Dedifferentiated amniotic fluid mesenchymal stem cell (primary cell): ENCODE data around the gene CYB5R4.

Experiments
- DNase-seq: peaks from one replicate; pipeline ENCODE4 v3.0.0-alpha.2; 2016; ENCODE audit errors: extremely low spot score

Gene CYB5R4

DNA sequence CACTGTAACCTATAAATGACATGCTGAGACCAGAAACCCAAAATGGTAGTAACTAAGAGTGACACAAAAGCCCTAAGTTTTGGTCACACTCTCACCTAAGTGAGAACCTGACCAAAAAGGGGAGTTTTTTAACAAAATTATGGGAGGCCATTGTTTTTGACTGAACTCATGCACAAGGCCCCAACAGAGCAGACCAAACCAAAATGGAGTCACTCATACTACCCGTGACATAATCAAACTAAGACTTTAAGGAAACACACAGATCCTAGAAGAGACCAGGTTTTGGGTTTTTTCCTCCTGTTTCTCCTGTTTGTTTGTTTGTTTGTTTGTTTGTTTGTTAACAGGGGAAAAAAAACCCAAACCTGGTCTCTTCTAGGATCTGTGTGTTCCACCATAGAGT, 124.9 kb downstream of the CYB5R4 start:
- no peak for DNase-seq

GRCh38 chr6:83985308-83985713, 125.8 kb downstream of the CYB5R4 start:
- no peak for DNase-seq

DNA sequence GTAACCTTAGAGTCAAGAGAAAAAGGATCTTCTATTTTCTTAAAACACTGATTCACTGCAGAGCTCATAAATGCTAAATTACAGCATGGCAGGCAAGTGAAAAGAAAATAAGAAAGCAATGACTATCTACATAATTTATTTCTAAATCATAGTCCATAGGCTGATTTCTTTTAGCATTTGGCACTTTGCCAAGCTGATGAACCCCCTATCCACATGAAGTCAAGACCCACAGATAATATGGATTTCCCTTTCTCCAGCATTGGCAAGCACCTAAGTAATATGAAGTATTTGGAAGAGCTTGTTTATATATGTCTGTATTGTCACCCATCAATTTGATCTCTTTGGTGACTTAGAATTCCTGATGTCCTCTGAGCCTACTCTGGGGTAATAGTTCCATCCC, 126.2 kb downstream of the CYB5R4 start:
- no peak for DNase-seq

- no peak for DNase-seq
These were observed 138.6 kb downstream of the CYB5R4 start for GRCh38 chr6:83998021-83998584.

- no peak for DNase-seq
These were observed 141.6 kb downstream of the CYB5R4 start for GRCh38 chr6:84001119-84001518.

GRCh38 chr6:84002226-84002625, 142.7 kb downstream of the CYB5R4 start:
- no peak for DNase-seq

DNA sequence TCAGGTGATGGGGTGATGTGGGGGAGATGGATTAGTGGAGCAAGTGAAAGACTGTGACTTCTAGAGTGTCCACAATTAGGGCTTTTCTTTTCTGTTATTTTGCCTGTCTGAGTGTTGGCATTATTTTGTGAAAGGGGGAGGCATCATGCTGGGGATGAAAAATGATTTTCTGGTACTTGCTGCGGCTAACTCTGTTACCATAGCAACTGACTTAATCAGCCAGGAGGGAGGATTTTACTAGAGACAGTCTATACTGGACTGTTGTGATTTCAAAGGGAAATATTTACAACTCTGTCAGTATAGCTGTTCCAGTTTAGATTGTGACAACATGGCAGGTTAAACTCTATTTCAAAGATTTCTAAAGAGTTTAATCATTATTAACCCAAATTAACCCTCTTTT, 143.6 kb downstream of the CYB5R4 start:
- DNase-seq: no peak

DNA sequence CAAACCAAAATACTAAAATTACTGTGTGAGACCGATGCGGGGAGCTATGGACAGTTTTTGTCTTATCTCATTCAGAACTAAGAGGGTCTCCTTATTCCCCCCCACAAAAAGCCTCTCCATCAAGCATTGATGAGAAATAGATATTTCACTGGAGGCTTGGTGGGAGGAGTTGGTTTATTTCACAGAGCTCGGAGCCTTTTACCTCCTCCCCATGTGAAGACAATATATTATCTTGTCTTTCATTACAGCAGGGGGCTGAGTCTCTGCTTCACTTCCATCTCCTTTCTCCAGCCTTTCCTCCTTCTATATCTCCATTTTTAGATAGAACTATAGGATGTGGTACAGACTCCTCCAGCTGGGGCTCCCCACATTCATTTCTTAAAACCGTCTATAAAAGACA, 144.2 kb downstream of the CYB5R4 start:
- no peak for DNase-seq

DNA sequence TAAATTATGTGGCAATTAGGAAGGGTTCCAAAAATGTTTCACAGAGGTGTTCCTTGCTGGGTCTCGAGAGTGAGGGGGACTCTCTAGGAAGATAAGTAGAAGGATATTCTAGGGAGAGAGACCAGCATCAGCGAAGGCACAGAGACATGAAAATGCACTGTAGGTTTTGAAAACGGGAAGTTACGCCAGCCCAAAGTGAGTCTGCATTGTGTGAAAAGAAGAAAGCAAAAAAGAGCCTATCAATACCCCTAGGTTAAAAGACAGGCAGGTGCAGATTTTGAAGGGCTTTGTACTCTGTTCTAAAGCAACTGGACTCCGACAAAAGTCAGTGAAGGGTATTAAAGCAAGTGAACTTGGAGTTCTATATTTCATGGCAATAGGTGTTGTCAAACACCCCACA, 148.4 kb downstream of the CYB5R4 start:
- DNase-seq: no peak

- no peak for DNase-seq
These were observed 153.9 kb downstream of the CYB5R4 start for GRCh38 chr6:84013354-84013753.

GRCh38 chr6:84013931-84014330, 154.4 kb downstream of the CYB5R4 start:
- DNase-seq: no peak

GRCh38 chr6:84016029-84016428, 156.5 kb downstream of the CYB5R4 start:
- no peak for DNase-seq
